ENCODE results near the gene PCP4L1.
"Not testable (repeated sequence)": the region's sequence is repeated elsewhere in the genome, so short reads cannot be mapped to it uniquely, and the experiment has no call there.

Gene PCP4L1

GRCh38 chr1:161250829-161251228, 7.7 kb upstream of the PCP4L1 start:
- ATAC-seq (no peak), DNase-seq (no peak)
- no peaks in the 10 kb centered on the region for H3K4me1 Mint-ChIP-seq
- H3K27ac Mint-ChIP-seq, result no peak overlapping the region
- peaks cover 4 to 6% of the 10 kb centered on the region in 2 donors for H3K9me3 Mint-ChIP-seq
- no peak overlapping the region for H3K4me3 Mint-ChIP-seq
- H3K27me3 Mint-ChIP-seq, result peaks cover 13% of the 10 kb centered on the region

GRCh38 chr1:161251579-161251978, 7.0 kb upstream of the PCP4L1 start:
- DNase-seq, result no peak
- Mint-ChIP-seq H3K9me3 (peaks cover 6 to 13% of the 10 kb centered on the region in 2 donors), H3K27me3 (peaks cover 16% of the 10 kb centered on the region), H3K4me3 (no peak overlapping the region), H3K4me1 (no peaks in the 10 kb centered on the region), H3K27ac (no peak overlapping the region)
- no peak for ATAC-seq

- not testable (repeated sequence) for H3K4me3 Mint-ChIP-seq, H3K27ac Mint-ChIP-seq, DNase-seq, ATAC-seq
- H3K9me3 Mint-ChIP-seq, result peaks cover 15 to 34% of the 10 kb centered on the region in 2 donors
- peaks cover 53% of the 10 kb centered on the region for H3K27me3 Mint-ChIP-seq
- H3K4me1 Mint-ChIP-seq, result peaks cover 21% of the 10 kb centered on the region
Observed at GRCh38 chr1:161255302-161255701, 3.2 kb upstream of the PCP4L1 start.

GRCh38 chr1:161255955-161256520, 2.5 kb upstream of the PCP4L1 start:
- not testable (repeated sequence) for ATAC-seq, H3K4me3 Mint-ChIP-seq, DNase-seq, H3K27ac Mint-ChIP-seq
- Mint-ChIP-seq H3K4me1 (peaks cover 26% of the 10 kb centered on the region), H3K27me3 (peaks cover 60% of the 10 kb centered on the region), H3K9me3 (peaks cover 15 to 34% of the 10 kb centered on the region in 2 donors)

- H3K4me1 Mint-ChIP-seq, result peaks cover 26% of the 10 kb centered on the region
- DNase-seq, ATAC-seq, H3K4me3 Mint-ChIP-seq, H3K27ac Mint-ChIP-seq: not testable (repeated sequence)
- H3K9me3 Mint-ChIP-seq, result peaks cover 15 to 34% of the 10 kb centered on the region in 2 donors
- H3K27me3 Mint-ChIP-seq, result peaks cover 68% of the 10 kb centered on the region
Observed at GRCh38 chr1:161257109-161257508, 1.4 kb upstream of the PCP4L1 start.

- peaks cover 68% of the 10 kb centered on the region for H3K27me3 Mint-ChIP-seq
- H3K4me3 Mint-ChIP-seq, result peak overlapping the region; percentile 69 to 76
- H3K27ac Mint-ChIP-seq, result no peak overlapping the region
- DNase-seq (no peak), ATAC-seq (no peak)
- H3K9me3 Mint-ChIP-seq, result peaks cover 15 to 34% of the 10 kb centered on the region in 2 donors
- peaks cover 26% of the 10 kb centered on the region for H3K4me1 Mint-ChIP-seq
Observed at GRCh38 chr1:161259345-161259702, 779 bp downstream of the PCP4L1 start.

GRCh38 chr1:161259765-161260164, 1.2 kb downstream of the PCP4L1 start:
- DNase-seq (no peak), ATAC-seq (no peak)
- Mint-ChIP-seq H3K9me3 (peaks cover 15 to 34% of the 10 kb centered on the region in 2 donors), H3K4me3 (peak overlapping the region; percentile 69 to 76), H3K27me3 (peaks cover 72% of the 10 kb centered on the region), H3K4me1 (peaks cover 26% of the 10 kb centered on the region), H3K27ac (no peak overlapping the region)

GRCh38 chr1:161260376-161261260, 2.1 kb downstream of the PCP4L1 start:
- Mint-ChIP-seq H3K27me3 (peaks cover 71% of the 10 kb centered on the region), H3K27ac (no peak overlapping the region), H3K9me3 (peaks cover 13 to 30% of the 10 kb centered on the region in 2 donors), H3K4me3 (no peak overlapping the region), H3K4me1 (peaks cover 26% of the 10 kb centered on the region)
- DNase-seq (no peak), ATAC-seq (no peak)

GRCh38 chr1:161261261-161262235, 3.0 kb downstream of the PCP4L1 start:
- Mint-ChIP-seq H3K27ac (peak overlapping the region in 1 of 2 donors; percentile 67), H3K9me3 (peaks cover 9 to 21% of the 10 kb centered on the region in 2 donors), H3K4me3 (no peak overlapping the region), H3K27me3 (peaks cover 66% of the 10 kb centered on the region), H3K4me1 (peaks cover 26% of the 10 kb centered on the region)
- ATAC-seq, result no peak
- no peak for DNase-seq

GRCh38 chr1:161265305-161265704, 6.8 kb downstream of the PCP4L1 start:
- no peak for DNase-seq
- no peaks in the 10 kb centered on the region for H3K9me3 Mint-ChIP-seq
- H3K27ac Mint-ChIP-seq, result no peak overlapping the region
- peaks cover 30% of the 10 kb centered on the region for H3K27me3 Mint-ChIP-seq
- peaks cover 5% of the 10 kb centered on the region for H3K4me1 Mint-ChIP-seq
- no peak overlapping the region for H3K4me3 Mint-ChIP-seq
- no peak for ATAC-seq

- Mint-ChIP-seq H3K27me3 (peaks cover 21% of the 10 kb centered on the region), H3K4me3 (no peak overlapping the region), H3K4me1 (no peaks in the 10 kb centered on the region), H3K27ac (no peak overlapping the region), H3K9me3 (no peaks in the 10 kb centered on the region)
- DNase-seq (no peak), ATAC-seq (no peak)
Observed at GRCh38 chr1:161266202-161266601, 7.7 kb downstream of the PCP4L1 start.

GRCh38 chr1:161266836-161267235, 8.3 kb downstream of the PCP4L1 start:
- Mint-ChIP-seq H3K9me3 (no peaks in the 10 kb centered on the region), H3K4me1 (no peaks in the 10 kb centered on the region), H3K27ac (no peak overlapping the region), H3K27me3 (peaks cover 14% of the 10 kb centered on the region), H3K4me3 (no peak overlapping the region)
- DNase-seq, result no peak
- no peak for ATAC-seq

- H3K4me3 Mint-ChIP-seq, result no peak overlapping the region
- H3K4me1 Mint-ChIP-seq, result no peaks in the 10 kb centered on the region
- H3K9me3 Mint-ChIP-seq, result no peaks in the 10 kb centered on the region
- ATAC-seq (no peak), DNase-seq (no peak)
- H3K27me3 Mint-ChIP-seq, result peaks cover 9% of the 10 kb centered on the region
- H3K27ac Mint-ChIP-seq, result no peak overlapping the region
Observed at GRCh38 chr1:161267321-161267720, 8.8 kb downstream of the PCP4L1 start.

- H3K4me3 Mint-ChIP-seq, result no peak overlapping the region
- H3K27me3 Mint-ChIP-seq, result peaks cover 6% of the 10 kb centered on the region
- no peak for ATAC-seq
- no peaks in the 10 kb centered on the region for H3K4me1 Mint-ChIP-seq
- H3K27ac Mint-ChIP-seq, result no peak overlapping the region
- H3K9me3 Mint-ChIP-seq, result no peaks in the 10 kb centered on the region
- DNase-seq, result no peak
Observed at GRCh38 chr1:161273402-161273801, 14.9 kb downstream of the PCP4L1 start.

GRCh38 chr1:161274874-161275273, 16.3 kb downstream of the PCP4L1 start:
- H3K4me3 Mint-ChIP-seq, result no peak overlapping the region
- H3K27me3 Mint-ChIP-seq, result peaks cover 6% of the 10 kb centered on the region
- no peak for ATAC-seq
- H3K27ac Mint-ChIP-seq, result no peak overlapping the region
- no peak for DNase-seq
- no peaks in the 10 kb centered on the region for H3K4me1 Mint-ChIP-seq
- H3K9me3 Mint-ChIP-seq, result no peaks in the 10 kb centered on the region

Data from stimulated activated naive CD8-positive, alpha-beta T cell treated with anti-CD3 and anti-CD28 coated beads, Interleukin-15, amount 100 ng/mL, for 72 hours (primary cell).